ENCODE data around the gene TCN2.
A peak's percentile ranks its signal among the peaks of the same experiment; 100 is the strongest.
"Not testable (repeated sequence)": the region's sequence is repeated elsewhere in the genome, so short reads cannot be mapped to it uniquely, and the experiment has no call there.

The TCN2 gene

DNA sequence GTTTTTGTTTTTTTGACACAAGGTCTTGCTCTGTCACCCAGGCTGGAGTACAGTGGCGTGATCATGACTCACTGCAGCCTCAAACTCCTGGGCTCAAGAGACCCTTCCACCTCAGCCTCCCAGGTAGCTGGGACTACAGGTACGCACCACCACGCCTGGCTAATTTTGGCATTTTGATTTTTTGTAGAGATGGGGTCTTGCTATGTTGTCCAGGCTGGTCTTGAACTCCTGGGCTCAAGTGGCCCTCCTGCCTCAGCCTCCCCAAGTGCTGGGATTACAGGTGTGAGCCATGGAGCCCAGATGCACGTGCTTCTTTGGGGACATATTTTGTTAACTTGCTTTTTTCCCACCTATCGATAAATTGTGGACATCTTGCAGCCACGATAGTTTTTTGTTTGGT is 39.7 kb upstream of the TCN2 start:
- not testable (repeated sequence) for H3K27ac ChIP-seq (ENCODE audit: low read depth, low read length, severe bottlenecking); H3K4me3 ChIP-seq (ENCODE audit: extremely low read depth, insufficient read depth, low read length, poor library complexity, severe bottlenecking); H3K36me3 ChIP-seq (ENCODE audit: control insufficient read depth, insufficient read depth, low read length); H3K4me1 ChIP-seq (ENCODE audit: control insufficient read depth, insufficient read depth, low read length, poor library complexity, severe bottlenecking); H3K9me3 ChIP-seq (ENCODE audit: control insufficient read depth, low read length)
- WGBS, 2 experiments (ENCODE audit: insufficient coverage in 2 of 2), result 97 to 98% methylated on average over 5 to 6 of the region's 6 CpGs

DNA sequence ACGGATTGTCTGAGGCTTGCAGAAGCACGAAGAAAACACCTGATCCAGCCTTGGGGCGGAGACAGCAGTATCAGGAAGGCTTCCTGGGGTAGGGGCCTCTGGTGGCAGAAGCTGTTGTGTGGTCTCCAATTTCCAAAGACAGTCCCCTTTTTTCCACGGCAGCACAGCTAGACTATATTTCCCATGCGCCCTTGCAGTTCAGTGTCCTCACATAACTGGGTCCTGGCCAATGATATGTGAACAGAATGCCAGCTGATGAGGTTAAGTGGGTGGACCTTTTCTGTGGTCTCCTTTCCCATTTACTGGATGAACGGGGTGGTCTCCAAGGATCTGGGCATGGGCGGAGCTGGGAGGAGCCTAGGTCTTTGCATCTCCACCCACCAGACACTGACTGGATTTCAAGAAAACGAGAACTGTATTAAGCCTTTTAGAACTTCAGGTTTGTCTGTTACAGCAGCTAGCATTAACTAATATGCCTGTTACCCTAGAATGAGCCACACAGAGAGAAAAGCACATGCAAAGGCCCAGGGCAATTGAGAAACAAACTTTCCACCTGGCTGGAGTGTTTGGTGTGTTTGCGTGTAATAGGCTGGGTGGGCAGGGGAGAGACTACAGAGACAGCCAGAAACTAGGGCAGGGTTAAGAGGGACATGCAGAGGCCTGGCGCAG is 38.7 kb upstream of the TCN2 start:
- 67 to 76% methylated on average over 8 of the region's 10 CpGs for WGBS, 2 experiments (ENCODE audit: insufficient coverage in 2 of 2)

GRCh38 chr22:30569674-30570202 is 37.2 kb upstream of the TCN2 start:
- no peak overlapping the region for H3K4me3 ChIP-seq (ENCODE audit: extremely low read depth, insufficient read depth, low read length, poor library complexity, severe bottlenecking)
- no peaks in the 10 kb centered on the region for H3K36me3 ChIP-seq (ENCODE audit: control insufficient read depth, insufficient read depth, low read length)
- 86 to 88% methylated on average over 8 to 9 of the region's 10 CpGs for WGBS, 2 experiments (ENCODE audit: insufficient coverage in 2 of 2)
- no peak overlapping the region for H3K27ac ChIP-seq (ENCODE audit: low read depth, low read length, severe bottlenecking)
- H3K9me3 ChIP-seq (ENCODE audit: control insufficient read depth, low read length), result no peaks in the 10 kb centered on the region
- no peaks in the 10 kb centered on the region for H3K4me1 ChIP-seq (ENCODE audit: control insufficient read depth, insufficient read depth, low read length, poor library complexity, severe bottlenecking)

More for the DNA sequence above, 38.7 kb upstream of the TCN2 start:
- H3K27ac ChIP-seq (ENCODE audit: low read depth, low read length, severe bottlenecking), result no peak overlapping the region
- H3K9me3 ChIP-seq (ENCODE audit: control insufficient read depth, low read length), result no peaks in the 10 kb centered on the region
- H3K4me3 ChIP-seq (ENCODE audit: extremely low read depth, insufficient read depth, low read length, poor library complexity, severe bottlenecking), result no peak overlapping the region
- no peaks in the 10 kb centered on the region for H3K4me1 ChIP-seq (ENCODE audit: control insufficient read depth, insufficient read depth, low read length, poor library complexity, severe bottlenecking)
- no peaks in the 10 kb centered on the region for H3K36me3 ChIP-seq (ENCODE audit: control insufficient read depth, insufficient read depth, low read length)

DNA sequence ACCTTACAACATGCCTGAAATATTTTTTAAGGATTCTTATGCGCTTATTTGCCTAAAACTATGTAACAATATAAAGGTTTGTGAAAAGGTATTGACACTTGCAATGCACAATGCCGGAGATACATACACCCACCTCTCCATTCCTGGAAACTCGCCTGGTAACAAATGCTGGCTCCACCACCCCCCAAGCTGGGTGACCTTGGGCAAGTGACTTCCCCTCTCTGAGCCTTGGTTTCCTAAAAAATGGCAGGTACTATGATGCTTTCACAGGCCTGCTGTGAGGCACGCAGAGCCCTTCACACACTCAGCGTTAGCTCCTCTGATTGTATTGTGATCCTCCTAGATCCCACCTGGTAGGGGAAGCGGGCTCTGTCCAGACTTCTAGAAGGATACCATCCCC is 34.8 kb upstream of the TCN2 start:
- H3K36me3 ChIP-seq (ENCODE audit: control insufficient read depth, insufficient read depth, low read length), result peaks cover 19% of the 10 kb centered on the region
- no peak overlapping the region for H3K4me3 ChIP-seq (ENCODE audit: extremely low read depth, insufficient read depth, low read length, poor library complexity, severe bottlenecking)
- WGBS, 2 experiments (ENCODE audit: insufficient coverage in 2 of 2), result 83 to 85% methylated on average over 4 of the region's 6 CpGs
- H3K9me3 ChIP-seq (ENCODE audit: control insufficient read depth, low read length), result no peaks in the 10 kb centered on the region
- peaks cover 7% of the 10 kb centered on the region for H3K4me1 ChIP-seq (ENCODE audit: control insufficient read depth, insufficient read depth, low read length, poor library complexity, severe bottlenecking)
- no peak overlapping the region for H3K27ac ChIP-seq (ENCODE audit: low read depth, low read length, severe bottlenecking)

GRCh38 chr22:30572840-30573593 is 34.0 kb upstream of the TCN2 start:
- 82 to 85% methylated on average over 5 to 9 of the region's 12 CpGs for whole genome bisulfite sequencing, 2 experiments (ENCODE audit: insufficient coverage in 2 of 2)
- no peak overlapping the region for H3K4me3 ChIP-seq (ENCODE audit: extremely low read depth, insufficient read depth, low read length, poor library complexity, severe bottlenecking)
- H3K9me3 ChIP-seq (ENCODE audit: control insufficient read depth, low read length), result no peaks in the 10 kb centered on the region
- peaks cover 7% of the 10 kb centered on the region for H3K4me1 ChIP-seq (ENCODE audit: control insufficient read depth, insufficient read depth, low read length, poor library complexity, severe bottlenecking)
- H3K27ac ChIP-seq (ENCODE audit: low read depth, low read length, severe bottlenecking), result no peak overlapping the region
- peaks cover 27% of the 10 kb centered on the region for H3K36me3 ChIP-seq (ENCODE audit: control insufficient read depth, insufficient read depth, low read length)

DNA sequence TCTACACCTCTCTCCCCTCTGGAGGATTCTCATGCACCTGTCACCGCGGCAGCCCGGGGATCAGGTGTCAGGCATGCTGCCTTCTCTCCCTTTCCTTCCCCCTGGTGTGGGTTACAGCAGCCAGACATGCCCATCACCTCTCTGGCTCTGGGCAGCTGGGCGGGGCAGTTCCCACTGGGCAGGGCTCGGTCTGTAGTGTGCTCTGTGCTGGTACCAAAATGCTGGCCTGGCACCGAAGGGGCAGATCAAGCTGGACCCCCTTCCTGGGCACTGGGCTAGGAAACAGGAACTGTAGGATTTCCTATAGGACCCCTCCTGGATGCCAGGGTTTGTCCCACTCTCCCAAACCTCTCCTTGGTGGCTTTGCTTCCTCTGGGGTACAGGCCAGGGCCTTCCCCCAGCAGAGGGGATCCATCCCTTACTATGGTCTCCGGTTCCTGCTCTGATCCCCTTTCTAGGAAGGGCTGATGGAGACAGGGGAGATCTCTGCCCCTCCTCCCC is 33.3 kb upstream of the TCN2 start:
- Histone ChIP-seq H3K4me1 (ENCODE audit: control insufficient read depth, insufficient read depth, low read length, poor library complexity, severe bottlenecking) (peaks cover 7% of the 10 kb centered on the region), H3K4me3 (ENCODE audit: extremely low read depth, insufficient read depth, low read length, poor library complexity, severe bottlenecking) (no peak overlapping the region), H3K27ac (ENCODE audit: low read depth, low read length, severe bottlenecking) (no peak overlapping the region), H3K9me3 (ENCODE audit: control insufficient read depth, low read length) (no peaks in the 10 kb centered on the region), H3K36me3 (ENCODE audit: control insufficient read depth, insufficient read depth, low read length) (peaks cover 33% of the 10 kb centered on the region)
- WGBS, 2 experiments (ENCODE audit: insufficient coverage in 2 of 2), result 71 to 77% methylated on average over 4 to 7 of the region's 7 CpGs

DNA sequence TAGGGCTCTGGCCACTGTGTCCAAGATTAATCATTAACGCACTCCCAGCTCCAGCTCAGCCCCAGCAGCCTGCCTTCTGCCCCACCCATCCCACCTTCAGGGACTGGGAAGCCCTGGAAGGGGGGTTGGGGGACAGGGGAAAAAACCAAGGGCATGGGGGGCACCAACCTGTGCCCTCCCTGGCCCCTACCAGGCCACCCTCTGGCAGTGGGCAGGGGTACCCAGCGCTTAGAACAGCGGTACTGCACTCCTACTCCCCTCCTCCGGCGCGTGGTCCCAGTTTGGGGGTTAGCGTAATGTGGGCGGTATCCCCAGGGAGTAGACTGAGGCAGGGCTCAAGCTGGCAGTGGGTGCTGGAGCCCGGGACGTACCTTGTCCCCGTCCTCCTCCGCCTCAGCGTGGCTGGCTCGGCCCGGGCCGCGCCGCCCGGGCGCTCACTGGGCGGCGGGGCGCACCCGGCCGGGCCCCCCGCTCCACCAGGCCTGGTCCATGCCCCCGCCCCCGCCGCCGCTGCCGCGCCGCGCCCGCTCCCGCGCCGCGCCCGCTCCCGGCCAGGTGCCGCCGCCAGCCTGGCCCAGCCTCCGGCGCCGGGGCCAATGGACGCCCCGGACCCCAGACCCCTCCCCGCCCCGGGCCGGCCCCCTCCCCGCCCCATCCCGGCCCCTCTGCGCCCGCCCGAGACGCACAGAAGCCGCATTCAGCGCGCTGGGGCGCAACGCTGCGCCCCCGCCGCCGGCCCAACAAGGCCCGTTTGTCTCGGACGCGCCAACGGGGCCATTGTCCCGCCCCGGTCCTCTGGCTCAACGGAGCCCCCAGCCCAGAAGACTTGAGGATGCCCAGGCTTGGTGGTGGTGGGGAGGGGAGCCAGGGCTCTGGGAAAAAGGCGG is 32.6 kb upstream of the TCN2 start, which contains the start of gene GAL3ST1:
Gene GAL3ST1 (minus strand): TSS at position 571 of the 887 bp plus-strand sequence. CDS start 17,273 bp downstream, outside the sequence.
- peaks cover 40% of the 10 kb centered on the region for H3K36me3 ChIP-seq (ENCODE audit: control insufficient read depth, insufficient read depth, low read length)
- H3K27ac ChIP-seq (ENCODE audit: low read depth, low read length, severe bottlenecking), result peak within 1 kb of the TSS; percentile 29
- peak within 1 kb of the TSS; percentile 19 for H3K4me3 ChIP-seq (ENCODE audit: extremely low read depth, insufficient read depth, low read length, poor library complexity, severe bottlenecking)
- peaks cover 7% of the 10 kb centered on the region for H3K4me1 ChIP-seq (ENCODE audit: control insufficient read depth, insufficient read depth, low read length, poor library complexity, severe bottlenecking)
- WGBS, 2 experiments (ENCODE audit: insufficient coverage in 2 of 2), result 3 to 6% methylated on average over 48 to 50 of the region's 75 CpGs
- no peaks in the 10 kb centered on the region for H3K9me3 ChIP-seq (ENCODE audit: control insufficient read depth, low read length)

DNA sequence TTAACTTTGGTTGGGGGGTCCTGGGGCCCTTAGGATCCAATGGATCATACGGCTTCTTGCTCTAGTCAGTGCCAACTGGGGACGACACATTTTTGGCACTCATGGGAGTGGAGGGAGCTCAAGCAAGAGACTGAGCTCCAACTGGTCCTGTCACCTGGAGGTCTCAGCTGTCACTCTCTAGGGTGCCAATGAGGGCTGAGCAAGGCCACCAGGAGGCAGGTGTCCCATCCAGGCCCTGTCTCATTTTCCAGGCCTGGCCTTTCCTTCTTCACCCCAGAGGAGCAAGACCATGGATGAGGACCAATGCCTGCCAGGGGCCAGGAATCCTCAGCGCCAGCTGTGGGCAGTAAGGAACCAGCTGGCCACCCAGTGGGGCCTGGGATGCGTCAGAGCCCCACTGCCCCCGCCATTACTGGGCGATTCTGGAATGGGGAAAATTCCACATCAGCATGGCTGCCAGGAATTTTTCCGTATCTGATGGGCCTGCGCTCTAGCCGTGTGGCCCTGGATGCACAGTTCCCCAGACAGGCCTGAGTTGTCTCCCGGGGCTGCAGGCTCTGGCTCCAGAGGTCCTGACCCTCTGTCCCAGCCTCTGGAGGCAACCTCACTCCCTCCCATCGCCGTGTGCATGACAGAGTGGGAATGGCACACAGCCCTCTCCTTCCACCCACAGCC is 31.8 kb upstream of the TCN2 start:
- Histone ChIP-seq H3K4me1 (ENCODE audit: control insufficient read depth, insufficient read depth, low read length, poor library complexity, severe bottlenecking) (peaks cover 7% of the 10 kb centered on the region), H3K4me3 (ENCODE audit: extremely low read depth, insufficient read depth, low read length, poor library complexity, severe bottlenecking) (peak overlapping the region; percentile 18), H3K27ac (ENCODE audit: low read depth, low read length, severe bottlenecking) (peak overlapping the region; percentile 29), H3K9me3 (ENCODE audit: control insufficient read depth, low read length) (no peaks in the 10 kb centered on the region), H3K36me3 (ENCODE audit: control insufficient read depth, insufficient read depth, low read length) (peaks cover 48% of the 10 kb centered on the region)
- WGBS, 2 experiments (ENCODE audit: insufficient coverage in 2 of 2), result 85 to 86% methylated on average over 11 to 12 of the region's 12 CpGs

GRCh38 chr22:30575859-30576258 is 31.1 kb upstream of the TCN2 start:
- 94 to 97% methylated on average over 12 to 13 of the region's 15 CpGs for WGBS, 2 experiments (ENCODE audit: insufficient coverage in 2 of 2)
- Histone ChIP-seq H3K4me3 (ENCODE audit: extremely low read depth, insufficient read depth, low read length, poor library complexity, severe bottlenecking) (no peak overlapping the region), H3K9me3 (ENCODE audit: control insufficient read depth, low read length) (no peaks in the 10 kb centered on the region), H3K27ac (ENCODE audit: low read depth, low read length, severe bottlenecking) (peak overlapping the region; percentile 29), H3K36me3 (ENCODE audit: control insufficient read depth, insufficient read depth, low read length) (peaks cover 55% of the 10 kb centered on the region), H3K4me1 (ENCODE audit: control insufficient read depth, insufficient read depth, low read length, poor library complexity, severe bottlenecking) (peaks cover 7% of the 10 kb centered on the region)

DNA sequence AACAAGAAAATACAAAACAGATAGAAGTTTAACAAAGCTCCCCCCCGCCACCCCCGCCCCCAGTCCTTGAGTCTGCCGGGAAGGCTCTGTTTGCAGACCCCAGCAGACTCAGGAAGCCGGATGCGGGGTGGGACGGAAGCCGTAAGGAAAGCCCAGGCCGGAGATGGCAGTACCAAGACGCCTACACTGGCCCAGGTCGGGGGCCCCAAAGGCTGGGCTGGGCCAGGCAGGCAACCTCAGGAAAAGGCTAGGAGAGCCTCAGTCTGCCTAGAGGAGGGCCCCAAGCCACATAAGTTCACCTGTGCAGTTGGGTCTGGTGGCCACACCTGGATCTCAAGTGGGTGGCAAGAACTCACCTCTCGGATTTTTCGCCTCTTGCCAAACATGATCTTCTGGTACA is 28.5 kb upstream of the TCN2 start:
- Histone ChIP-seq H3K36me3 (ENCODE audit: control insufficient read depth, insufficient read depth, low read length) (peaks cover 80% of the 10 kb centered on the region), H3K27ac (ENCODE audit: low read depth, low read length, severe bottlenecking) (no peak overlapping the region), H3K4me3 (ENCODE audit: extremely low read depth, insufficient read depth, low read length, poor library complexity, severe bottlenecking) (no peak overlapping the region), H3K4me1 (ENCODE audit: control insufficient read depth, insufficient read depth, low read length, poor library complexity, severe bottlenecking) (peaks cover 7% of the 10 kb centered on the region), H3K9me3 (ENCODE audit: control insufficient read depth, low read length) (no peaks in the 10 kb centered on the region)
- 94 to 98% methylated on average over 12 of the region's 12 CpGs for WGBS, 2 experiments (ENCODE audit: insufficient coverage in 2 of 2)
